Liver (tissue), 9 donors: Measurements from ENCODE around the gene SFMBT2. TPM values are rescaled to one million over a fixed set of nuclear protein-coding genes. Genes with fewer than 3 reads are reported as not detected.

Experiments used
- DNase-seq: peaks from one replicate; pipeline ENCODE4 v3.0.0-alpha.2; 2017; ENCODE audit warnings: low spot score
- H3K27ac ChIP-seq, 2 donors: one replicate each; pipeline ENCODE4 v1.7.0; 2013; ENCODE audit warnings: inconsistent platforms in 2 of 2, low read length in 2 of 2, control low read depth in 1 of 2, low read depth in 1 of 2, mild to moderate bottlenecking in 1 of 2
- H3K27me3 ChIP-seq, 4 donors: one replicate each; pipeline versions ENCODE4 v1.6.1 to v1.7.0; 2013; ENCODE audit warnings: low read length in 3 of 4, inconsistent platforms in 1 of 4, mild to moderate bottlenecking in 1 of 4, moderate library complexity in 1 of 4; ENCODE audit not compliant: control insufficient read depth in 4 of 4, insufficient read depth in 4 of 4
- H3K36me3 ChIP-seq, 4 donors: one replicate each; pipeline versions ENCODE4 v1.6.1 to v1.7.0; 2013; ENCODE audit warnings: low read length in 3 of 4, mild to moderate bottlenecking in 3 of 4, low read depth in 1 of 4, moderate library complexity in 1 of 4; ENCODE audit not compliant: control insufficient read depth in 4 of 4, insufficient read depth in 3 of 4
- H3K4me1 ChIP-seq, 4 donors: one replicate each; pipeline versions ENCODE4 v1.6.1 to v1.7.0; 2013; ENCODE audit warnings: low read length in 3 of 4, mild to moderate bottlenecking in 3 of 4, moderate library complexity in 1 of 4; ENCODE audit not compliant: control insufficient read depth in 4 of 4, insufficient read depth in 4 of 4
- H3K4me3 ChIP-seq, 3 donors: one replicate each; pipeline versions ENCODE4 v1.6.1 to v1.7.0; 2013; ENCODE audit warnings: low read length in 3 of 3, control low read depth in 1 of 3, low read depth in 1 of 3, mild to moderate bottlenecking in 1 of 3
- H3K9ac ChIP-seq, 2 donors: one replicate each; pipeline ENCODE4 v1.7.0; 2013; ENCODE audit warnings: low read length in 2 of 2, mild to moderate bottlenecking in 2 of 2, moderate library complexity in 2 of 2, control low read depth in 1 of 2, low read depth in 1 of 2
- H3K9me3 ChIP-seq, 4 donors: one replicate each; pipeline versions ENCODE4 v1.6.1 to v1.7.0; 2013; ENCODE audit warnings: low read length in 3 of 4; ENCODE audit not compliant: control insufficient read depth in 4 of 4
- EGR1 ChIP-seq, 2 donors: IDR thresholded peaks; 2 replicates each; pipeline ENCODE4 v1.6.1; 2016 to 2018; ENCODE audit warnings: antibody characterized with exemption in 2 of 2, low read depth in 2 of 2
- FOXA1 ChIP-seq: IDR thresholded peaks from 2 replicates; pipeline ENCODE4 v1.6.1; 2016; ENCODE audit warnings: antibody characterized with exemption
- GABPA ChIP-seq, 2 donors: IDR thresholded peaks in 1 of 2; conservative IDR thresholded peaks in 1 of 2; 2 replicates each; pipeline ENCODE4 v1.6.1; 2016; ENCODE audit warnings: antibody characterized with exemption in 2 of 2, mild to moderate bottlenecking in 1 of 2, moderate library complexity in 1 of 2
- HNF4A ChIP-seq, 2 donors: conservative IDR thresholded peaks; 2 replicates each; pipeline ENCODE4 v1.6.1; 2016; ENCODE audit warnings: antibody characterized with exemption in 2 of 2, mild to moderate bottlenecking in 2 of 2
- HNF4G ChIP-seq: IDR thresholded peaks from 2 replicates; pipeline ENCODE4 v1.6.1; 2016; ENCODE audit warnings: antibody characterized with exemption
- RXRA ChIP-seq, 2 donors: IDR thresholded peaks; 2 replicates each; pipeline ENCODE4 v1.6.1; 2017 to 2018; ENCODE audit warnings: antibody characterized with exemption in 2 of 2, mild to moderate bottlenecking in 1 of 2
- SP1 ChIP-seq: IDR thresholded peaks from 2 replicates; pipeline ENCODE4 v1.6.1; 2018; ENCODE audit warnings: antibody characterized with exemption, mild to moderate bottlenecking
- TAF1 ChIP-seq: conservative IDR thresholded peaks from 2 replicates; pipeline ENCODE4 v1.6.1; 2016; ENCODE audit warnings: antibody characterized with exemption, mild to moderate bottlenecking
- WGBS: extraction: QIAGEN DNeasy Blood & Tissue Kit; methylation state at CpG from one replicate; pipeline ENCODE4 v1.1.7; 2013; 5-methylcytosine and 5-hydroxymethylcytosine counted together
- polyA plus RNA-seq, 2 donors: library from polyadenylated mRNA; stranded (reverse) in 1 of 2; unstranded in 1 of 2; fragments of 200-250 nt in 1 of 2; fragments of >200 nt in 1 of 2; fragmentation: Nextera tagmentation in 1 of 2; extraction: Ambion mirVana in 1 of 2; gene quantifications; one replicate each; pipeline versions ENCODE4 v1.2.1 to v1.2.3, GENCODE V29; 2013 to 2015
- total RNA-seq, 2 donors: library from RNA; depleted of rRNA; stranded (reverse); fragments of >200 nt; gene quantifications; one replicate each; pipeline ENCODE4 v1.2.3, GENCODE V29; 2014
- TF ChIP-seq, protein P1 (sequence below): IDR thresholded peaks from 2 replicates; pipeline ENCODE4 v1.6.1; 2016; ENCODE audit warnings: antibody characterized with exemption
- TF ChIP-seq, protein P2 (sequence below): IDR thresholded peaks from 2 replicates; pipeline ENCODE4 v1.6.1; 2016; ENCODE audit warnings: antibody characterized with exemption, mild to moderate bottlenecking
- TF ChIP-seq, protein P3 (sequence below): IDR thresholded peaks from 2 replicates; pipeline ENCODE4 v1.6.1; 2016; ENCODE audit warnings: antibody characterized with exemption
- donor health status: healthy.
- donor health status: healthy.
- donor health status: healthy.
- donor health status: healthy.
- donor health status: healthy.

Gene SFMBT2
- total and polyA plus RNA-seq, 4 donors: 0.46 to 2.8 (median 1.5) TPM

GRCh38 chr10:7171825-7172224, 239.0 kb downstream of the SFMBT2 start:
- Histone ChIP-seq H3K4me3 (no peak overlapping the region), H3K4me1 (no peaks in the 10 kb centered on the region), H3K27me3 (no peaks in the 10 kb centered on the region), H3K9me3 (no peaks in the 10 kb centered on the region), H3K27ac (no peak overlapping the region), H3K9ac (no peak overlapping the region), H3K36me3 (peaks cover 0 to 3% (median 0%) of the 10 kb centered on the region in 4 donors)
- DNase-seq: no peak
- TF ChIP-seq, protein P1, sequence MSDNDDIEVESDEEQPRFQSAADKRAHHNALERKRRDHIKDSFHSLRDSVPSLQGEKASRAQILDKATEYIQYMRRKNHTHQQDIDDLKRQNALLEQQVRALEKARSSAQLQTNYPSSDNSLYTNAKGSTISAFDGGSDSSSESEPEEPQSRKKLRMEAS: no peak
- TF ChIP-seq HNF4G (no peak), GABPA (IDR thresholded peaks at IDR 0.05 in 1 of 2, conservative IDR thresholded peaks at IDR 0.05 in 1 of 2) (no peak), HNF4A (conservative IDR thresholded peaks at IDR 0.05) (no peak)
- TF ChIP-seq, protein P2, sequence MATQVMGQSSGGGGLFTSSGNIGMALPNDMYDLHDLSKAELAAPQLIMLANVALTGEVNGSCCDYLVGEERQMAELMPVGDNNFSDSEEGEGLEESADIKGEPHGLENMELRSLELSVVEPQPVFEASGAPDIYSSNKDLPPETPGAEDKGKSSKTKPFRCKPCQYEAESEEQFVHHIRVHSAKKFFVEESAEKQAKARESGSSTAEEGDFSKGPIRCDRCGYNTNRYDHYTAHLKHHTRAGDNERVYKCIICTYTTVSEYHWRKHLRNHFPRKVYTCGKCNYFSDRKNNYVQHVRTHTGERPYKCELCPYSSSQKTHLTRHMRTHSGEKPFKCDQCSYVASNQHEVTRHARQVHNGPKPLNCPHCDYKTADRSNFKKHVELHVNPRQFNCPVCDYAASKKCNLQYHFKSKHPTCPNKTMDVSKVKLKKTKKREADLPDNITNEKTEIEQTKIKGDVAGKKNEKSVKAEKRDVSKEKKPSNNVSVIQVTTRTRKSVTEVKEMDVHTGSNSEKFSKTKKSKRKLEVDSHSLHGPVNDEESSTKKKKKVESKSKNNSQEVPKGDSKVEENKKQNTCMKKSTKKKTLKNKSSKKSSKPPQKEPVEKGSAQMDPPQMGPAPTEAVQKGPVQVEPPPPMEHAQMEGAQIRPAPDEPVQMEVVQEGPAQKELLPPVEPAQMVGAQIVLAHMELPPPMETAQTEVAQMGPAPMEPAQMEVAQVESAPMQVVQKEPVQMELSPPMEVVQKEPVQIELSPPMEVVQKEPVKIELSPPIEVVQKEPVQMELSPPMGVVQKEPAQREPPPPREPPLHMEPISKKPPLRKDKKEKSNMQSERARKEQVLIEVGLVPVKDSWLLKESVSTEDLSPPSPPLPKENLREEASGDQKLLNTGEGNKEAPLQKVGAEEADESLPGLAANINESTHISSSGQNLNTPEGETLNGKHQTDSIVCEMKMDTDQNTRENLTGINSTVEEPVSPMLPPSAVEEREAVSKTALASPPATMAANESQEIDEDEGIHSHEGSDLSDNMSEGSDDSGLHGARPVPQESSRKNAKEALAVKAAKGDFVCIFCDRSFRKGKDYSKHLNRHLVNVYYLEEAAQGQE: no peak
- WGBS: 98% methylated on average over 35 of the region's 35 CpGs

DNA sequence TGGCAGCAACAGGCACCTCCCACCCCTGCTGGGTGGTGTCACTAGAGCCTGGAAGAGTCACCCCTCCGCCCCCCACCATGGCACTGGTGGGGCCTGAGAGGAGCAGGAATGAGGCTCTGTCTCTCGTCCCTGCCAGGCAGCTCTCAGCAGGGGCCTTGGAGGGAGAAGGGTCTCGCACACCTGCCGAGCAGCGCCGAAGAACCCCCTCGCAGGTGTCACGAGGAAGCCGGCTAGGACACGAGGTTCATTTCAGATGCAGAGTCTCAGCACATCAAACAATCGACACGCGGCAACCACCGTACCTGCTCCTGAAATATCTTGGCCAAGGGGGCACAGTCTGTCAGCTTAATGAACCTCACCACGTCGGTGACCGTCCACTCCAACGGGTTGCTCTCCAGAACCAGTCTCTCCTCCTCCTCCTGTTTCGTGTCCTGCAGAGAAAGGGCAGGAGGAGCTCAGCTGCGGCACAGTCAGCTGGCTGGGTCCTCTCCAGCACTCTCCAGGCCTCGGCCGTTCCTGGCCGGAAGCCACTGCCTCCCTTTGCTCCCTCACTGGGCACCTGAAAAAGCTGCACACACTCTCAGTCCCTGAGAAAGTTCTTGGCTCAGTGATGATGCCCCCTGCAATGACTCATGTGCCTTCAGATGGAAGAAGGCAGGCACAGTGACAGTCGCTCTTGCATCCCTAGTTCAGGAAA, 240.1 kb downstream of the SFMBT2 start:
- Histone ChIP-seq H3K36me3 (peaks cover 0 to 3% (median 0%) of the 10 kb centered on the region in 4 donors), H3K4me3 (no peak overlapping the region), H3K9me3 (no peaks in the 10 kb centered on the region), H3K9ac (no peak overlapping the region), H3K4me1 (peaks cover 0 to under 1% (median under 1%) of the 10 kb centered on the region in 4 donors), H3K27me3 (no peaks in the 10 kb centered on the region), H3K27ac (no peak overlapping the region)
- DNase-seq: no peak
- TF ChIP-seq, protein P3, sequence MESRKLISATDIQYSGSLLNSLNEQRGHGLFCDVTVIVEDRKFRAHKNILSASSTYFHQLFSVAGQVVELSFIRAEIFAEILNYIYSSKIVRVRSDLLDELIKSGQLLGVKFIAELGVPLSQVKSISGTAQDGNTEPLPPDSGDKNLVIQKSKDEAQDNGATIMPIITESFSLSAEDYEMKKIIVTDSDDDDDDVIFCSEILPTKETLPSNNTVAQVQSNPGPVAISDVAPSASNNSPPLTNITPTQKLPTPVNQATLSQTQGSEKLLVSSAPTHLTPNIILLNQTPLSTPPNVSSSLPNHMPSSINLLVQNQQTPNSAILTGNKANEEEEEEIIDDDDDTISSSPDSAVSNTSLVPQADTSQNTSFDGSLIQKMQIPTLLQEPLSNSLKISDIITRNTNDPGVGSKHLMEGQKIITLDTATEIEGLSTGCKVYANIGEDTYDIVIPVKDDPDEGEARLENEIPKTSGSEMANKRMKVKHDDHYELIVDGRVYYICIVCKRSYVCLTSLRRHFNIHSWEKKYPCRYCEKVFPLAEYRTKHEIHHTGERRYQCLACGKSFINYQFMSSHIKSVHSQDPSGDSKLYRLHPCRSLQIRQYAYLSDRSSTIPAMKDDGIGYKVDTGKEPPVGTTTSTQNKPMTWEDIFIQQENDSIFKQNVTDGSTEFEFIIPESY: no peak
- TF ChIP-seq RXRA (IDR thresholded peaks at IDR 0.05) (no peak), EGR1 (IDR thresholded peaks at IDR 0.05; ENCODE audit: low read depth in 2 of 2) (no peak), HNF4A (conservative IDR thresholded peaks at IDR 0.05) (no peak), SP1 (no peak), TAF1 (no peak), FOXA1 (no peak)
- TF ChIP-seq, protein P1: no peak
- TF ChIP-seq, protein P2: no peak
- WGBS: 95% methylated on average over 24 of the region's 24 CpGs
